ENCODE measurements around the gene RBM5.

DNA sequence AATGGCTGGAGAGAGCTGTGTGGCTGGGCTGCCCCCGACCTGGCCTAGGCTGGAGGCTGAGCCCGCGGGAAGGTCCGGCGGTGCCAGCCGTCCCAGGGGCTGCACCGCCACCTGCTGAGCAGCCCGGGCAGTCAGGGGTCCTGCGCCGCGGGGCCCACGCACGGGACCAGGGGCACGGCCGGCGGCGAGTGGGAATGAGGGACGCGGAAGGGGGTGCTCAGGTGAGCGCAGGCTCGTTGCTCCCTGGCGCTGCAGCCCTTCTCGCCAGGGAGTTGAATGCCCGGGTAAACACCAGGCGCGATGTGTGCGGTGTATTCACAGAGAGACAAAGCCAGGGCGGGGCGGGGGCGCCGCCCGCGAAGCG lies 65.7 kb downstream of the RBM5 start:
- TF ChIP-seq, protein P1, sequence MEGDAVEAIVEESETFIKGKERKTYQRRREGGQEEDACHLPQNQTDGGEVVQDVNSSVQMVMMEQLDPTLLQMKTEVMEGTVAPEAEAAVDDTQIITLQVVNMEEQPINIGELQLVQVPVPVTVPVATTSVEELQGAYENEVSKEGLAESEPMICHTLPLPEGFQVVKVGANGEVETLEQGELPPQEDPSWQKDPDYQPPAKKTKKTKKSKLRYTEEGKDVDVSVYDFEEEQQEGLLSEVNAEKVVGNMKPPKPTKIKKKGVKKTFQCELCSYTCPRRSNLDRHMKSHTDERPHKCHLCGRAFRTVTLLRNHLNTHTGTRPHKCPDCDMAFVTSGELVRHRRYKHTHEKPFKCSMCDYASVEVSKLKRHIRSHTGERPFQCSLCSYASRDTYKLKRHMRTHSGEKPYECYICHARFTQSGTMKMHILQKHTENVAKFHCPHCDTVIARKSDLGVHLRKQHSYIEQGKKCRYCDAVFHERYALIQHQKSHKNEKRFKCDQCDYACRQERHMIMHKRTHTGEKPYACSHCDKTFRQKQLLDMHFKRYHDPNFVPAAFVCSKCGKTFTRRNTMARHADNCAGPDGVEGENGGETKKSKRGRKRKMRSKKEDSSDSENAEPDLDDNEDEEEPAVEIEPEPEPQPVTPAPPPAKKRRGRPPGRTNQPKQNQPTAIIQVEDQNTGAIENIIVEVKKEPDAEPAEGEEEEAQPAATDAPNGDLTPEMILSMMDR (conservative IDR thresholded peaks at IDR 0.05; ENCODE audit: low read length) = 0 out of 2 replicates have a peak, but pooled peaks have one; percentile 15
- TF ChIP-seq EZH2phosphoT487 (IDR thresholded peaks at IDR 0.05; ENCODE audit: borderline replicate concordance) = no peak

Measured in Loucy (cell line).